ENCODE data around the gene LRRC27.
A peak's percentile ranks its signal among the peaks of the same experiment; 100 is the strongest.
"Not testable (repeated sequence)": the region's sequence is repeated elsewhere in the genome, so short reads cannot be mapped to it uniquely, and the experiment has no call there.

LRRC27 gene

GRCh38 chr10:132301371-132302330 lies 30.3 kb upstream of the LRRC27 start:
- DNase-seq = no peak

GRCh38 chr10:132302421-132303310 lies 29.3 kb upstream of the LRRC27 start:
- DNase-seq = no peak

- DNase-seq = no peak
These were observed 28.5 kb upstream of the LRRC27 start for GRCh38 chr10:132303361-132304115.

- no peak for DNase-seq
These were observed 27.1 kb upstream of the LRRC27 start for GRCh38 chr10:132304756-132305509.

GRCh38 chr10:132305654-132306342 lies 26.2 kb upstream of the LRRC27 start:
- no peak for DNase-seq

GRCh38 chr10:132306343-132306685 lies 25.7 kb upstream of the LRRC27 start:
- DNase-seq = no peak

GRCh38 chr10:132306864-132307751 lies 24.9 kb upstream of the LRRC27 start:
- peak; percentile 13 to 14 for DNase-seq

GRCh38 chr10:132307823-132308586 lies 24.0 kb upstream of the LRRC27 start, which contains the start of gene STK32C:
STK32C (minus strand) TSS chr10:132307950; CDS start chr10:132307833, 117 bp downstream.
- peak; percentile 73 for DNase-seq

- no peak for DNase-seq
These were observed 23.2 kb upstream of the LRRC27 start for GRCh38 chr10:132308587-132309470.

GRCh38 chr10:132309471-132309865 lies 22.5 kb upstream of the LRRC27 start:
- DNase-seq = no peak

- DNase-seq = no peak
These were observed 22.0 kb upstream of the LRRC27 start for GRCh38 chr10:132309879-132310591.

- DNase-seq = no peak
These were observed 21.2 kb upstream of the LRRC27 start for GRCh38 chr10:132310701-132311337.

GRCh38 chr10:132311338-132311939 lies 20.6 kb upstream of the LRRC27 start:
- DNase-seq = no peak

- no peak for DNase-seq
These were observed 18.7 kb upstream of the LRRC27 start for GRCh38 chr10:132313305-132313704.

- DNase-seq = no peak
These were observed 18.1 kb upstream of the LRRC27 start for GRCh38 chr10:132313865-132314264.

GRCh38 chr10:132314336-132314735 lies 17.7 kb upstream of the LRRC27 start:
- no peak for DNase-seq

- DNase-seq = not testable (repeated sequence)
These were observed 17.1 kb upstream of the LRRC27 start for GRCh38 chr10:132314881-132315280.
